ENCODE data around the gene TNFRSF18.
"Not testable (repeated sequence)": the region's sequence is repeated elsewhere in the genome, so short reads cannot be mapped to it uniquely, and the experiment has no call there.

The TNFRSF18 gene

DNA sequence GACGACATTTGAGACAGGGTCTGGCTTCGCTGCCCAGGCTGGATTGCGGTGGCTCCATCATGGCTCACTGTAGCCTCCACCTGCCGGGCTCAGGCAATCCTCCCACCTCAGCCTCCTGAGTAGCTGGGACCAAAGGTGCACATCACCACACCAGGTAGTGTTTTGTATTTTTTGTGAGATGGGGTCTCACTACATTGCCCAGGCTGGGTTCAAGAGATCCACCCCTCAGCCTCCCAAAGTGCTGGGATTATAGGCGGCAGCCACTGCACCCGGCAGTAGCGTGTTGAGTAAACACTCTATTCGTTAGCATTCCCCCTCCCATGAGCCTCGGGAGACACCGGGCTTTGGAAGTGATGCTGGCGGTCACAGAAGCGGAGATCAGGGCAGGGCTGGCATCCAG, 46.9 kb upstream of the TNFRSF18 start:
- Histone ChIP-seq H3K9me3 (ENCODE audit: severe bottlenecking) (no peaks in the 10 kb centered on the region), H3K27ac (no peak overlapping the region), H3K36me3 (peaks cover 47% of the 10 kb centered on the region), H3K4me3 (ENCODE audit: low read depth, low read length) (no peak overlapping the region), H3K27me3 (ENCODE audit: insufficient read depth, low read depth, severe bottlenecking) (no peaks in the 10 kb centered on the region)
- no peak for DNase-seq
- TF ChIP-seq CTCF (IDR thresholded peaks at IDR 0.05; ENCODE audit: low read depth, low read length) = no peak

GRCh38 chr1:1250786-1251284, 44.4 kb upstream of the TNFRSF18 start:
- Histone ChIP-seq H3K27me3 (ENCODE audit: insufficient read depth, low read depth, severe bottlenecking) (no peaks in the 10 kb centered on the region), H3K27ac (peak overlapping the region; percentile 72), H3K4me3 (ENCODE audit: low read depth, low read length) (no peak overlapping the region)

DNA sequence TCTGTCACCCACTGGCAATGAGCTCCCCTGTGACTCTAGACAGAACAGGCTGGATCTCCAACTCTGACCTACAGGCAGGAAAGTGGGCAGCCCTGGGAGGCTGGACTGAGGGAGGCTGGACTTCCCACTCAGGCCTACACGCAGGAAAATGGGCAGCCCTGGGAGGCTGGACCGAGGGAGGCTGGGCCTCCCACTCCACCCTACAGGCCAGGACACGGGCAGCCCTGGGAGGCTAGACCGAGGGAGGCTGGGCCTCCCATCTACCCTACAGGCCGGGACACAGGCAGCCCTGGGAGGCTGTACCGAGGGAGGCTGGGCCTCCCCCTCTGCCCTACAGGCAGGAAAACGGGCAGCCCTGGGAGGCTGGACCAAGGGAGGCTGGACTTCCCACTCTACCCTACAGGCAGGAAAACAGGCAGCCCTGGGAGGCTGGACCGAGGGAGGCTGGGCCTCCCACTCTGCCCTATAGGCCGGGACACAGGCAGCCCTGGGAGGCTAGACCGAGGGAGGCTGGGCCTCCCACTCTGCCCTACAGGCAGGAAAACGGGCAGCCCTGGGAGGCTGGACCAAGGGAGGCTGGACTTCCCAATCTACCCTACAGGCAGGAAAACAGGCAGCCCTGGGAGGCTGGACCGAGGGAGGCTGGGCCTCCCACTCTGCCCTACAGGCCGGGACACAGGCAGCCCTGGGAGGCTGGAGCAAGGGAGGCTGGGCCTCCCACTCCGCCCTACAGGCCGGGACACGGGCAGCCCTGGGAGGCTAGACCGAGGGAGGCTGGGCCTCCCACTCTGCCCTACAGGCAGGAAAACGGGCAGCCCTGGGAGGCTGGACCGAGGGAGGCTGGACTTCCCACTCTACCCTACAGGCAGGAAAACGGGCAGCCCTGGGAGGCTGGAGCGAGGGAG, 41.9 kb upstream of the TNFRSF18 start:
- H3K27ac ChIP-seq; H3K9me3 ChIP-seq (ENCODE audit: severe bottlenecking); DNase-seq; H3K4me3 ChIP-seq (ENCODE audit: low read depth, low read length); H3K27me3 ChIP-seq (ENCODE audit: insufficient read depth, low read depth, severe bottlenecking): not testable (repeated sequence)
- peaks cover 15% of the 10 kb centered on the region for H3K36me3 ChIP-seq

More at GRCh38 chr1:1250786-1251284, 44.4 kb upstream of the TNFRSF18 start:
- DNase-seq = peak; percentile 53
- Histone ChIP-seq H3K9me3 (ENCODE audit: severe bottlenecking) (no peaks in the 10 kb centered on the region), H3K36me3 (peaks cover 39% of the 10 kb centered on the region)
- no peak for TF ChIP-seq CTCF (IDR thresholded peaks at IDR 0.05; ENCODE audit: low read depth, low read length)

- no peak overlapping the region for H3K4me3 ChIP-seq (ENCODE audit: low read depth, low read length)
- H3K36me3 ChIP-seq = peaks cover 8% of the 10 kb centered on the region; the same call in 1 of the 2 replicates
- no peaks in the 10 kb centered on the region for H3K9me3 ChIP-seq (ENCODE audit: severe bottlenecking)
- H3K27me3 ChIP-seq (ENCODE audit: insufficient read depth, low read depth, severe bottlenecking) = no peaks in the 10 kb centered on the region
- DNase-seq = no peak
- TF ChIP-seq CTCF (IDR thresholded peaks at IDR 0.05; ENCODE audit: low read depth, low read length) = no peak
- H3K27ac ChIP-seq = no peak overlapping the region
Measured at GRCh38 chr1:1247341-1247913, 41.0 kb upstream of the TNFRSF18 start.

DNA sequence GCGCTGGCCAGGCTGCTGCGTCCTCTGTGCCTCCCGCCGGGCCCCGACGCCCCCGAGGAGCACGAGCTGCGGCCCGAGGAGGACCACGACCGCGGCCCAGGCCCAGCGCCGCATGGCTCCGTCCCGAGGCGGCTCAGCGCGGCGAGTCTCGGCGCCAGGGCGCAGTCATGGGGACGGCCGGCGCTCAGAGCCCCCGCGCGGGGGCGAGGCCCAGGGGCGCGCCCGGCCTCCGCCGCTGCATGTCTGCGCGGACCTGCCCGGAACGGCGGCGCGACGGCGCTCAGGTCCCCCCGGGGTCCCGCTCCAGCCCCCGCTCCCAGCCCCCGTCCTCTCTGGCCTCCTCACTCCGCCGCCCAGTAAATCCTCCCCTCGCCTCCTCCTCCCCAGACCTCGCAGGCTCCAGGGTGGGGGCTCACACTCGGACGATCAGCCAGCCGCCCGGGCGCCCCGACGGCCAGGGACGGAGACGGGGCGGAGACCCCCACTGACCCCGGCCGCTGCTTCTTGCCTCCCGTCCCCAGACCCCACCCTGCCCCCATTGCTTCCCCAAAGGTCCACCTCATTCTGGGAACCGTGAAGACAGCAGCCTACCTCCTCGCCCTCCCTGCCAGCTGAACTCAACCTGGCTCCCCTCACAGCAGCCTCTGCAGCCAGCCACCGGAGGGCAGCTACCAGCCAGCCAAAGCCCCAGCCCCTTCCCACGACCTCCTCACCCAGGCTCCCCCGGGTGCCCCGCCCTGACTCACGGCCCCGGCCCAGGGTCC, 40.4 kb upstream of the TNFRSF18 start, which contains the start of gene C1QTNF12:
TSS of gene C1QTNF12 (minus strand) at position 146 of the 764 bp plus-strand sequence. CDS start at position 114, 32 bp downstream.
- DNase-seq = no peak
- no peak within 1 kb of the TSS for H3K4me3 ChIP-seq (ENCODE audit: low read depth, low read length)
- no peaks in the 10 kb centered on the region for H3K9me3 ChIP-seq (ENCODE audit: severe bottlenecking)
- peaks cover 1% of the 10 kb centered on the region; the same call in 1 of the 2 replicates for H3K36me3 ChIP-seq
- no peaks in the 10 kb centered on the region for H3K27me3 ChIP-seq (ENCODE audit: insufficient read depth, low read depth, severe bottlenecking)
- H3K27ac ChIP-seq = no peak within 1 kb of the TSS
- TF ChIP-seq CTCF (IDR thresholded peaks at IDR 0.05; ENCODE audit: low read depth, low read length) = 0 out of 2 replicates have a peak, but pooled peaks have one; percentile 20
